Body of pancreas (tissue), 4 donors: ENCODE measurements around the gene LAMTOR5.

Experiments
- POLR2A ChIP-seq, 3 donors: fragments of 450-650 bp; IDR thresholded peaks; one replicate each; pipeline ENCODE4 v1.6.1; 2016; ENCODE audit warnings: antibody characterized with exemption in 3 of 3, mild to moderate bottlenecking in 2 of 3
- TF ChIP-seq, protein P1 (sequence below), 7 experiments: fragments of 450-650 bp in 4 of 7; fragments of 200-600 bp in 3 of 7; sonication (generic) in 3 of 7; IDR thresholded peaks; one replicate each; pipeline ENCODE4 v1.5.1; 2016 to 2019; ENCODE audit warnings: antibody characterized with exemption in 7 of 7

DNA sequence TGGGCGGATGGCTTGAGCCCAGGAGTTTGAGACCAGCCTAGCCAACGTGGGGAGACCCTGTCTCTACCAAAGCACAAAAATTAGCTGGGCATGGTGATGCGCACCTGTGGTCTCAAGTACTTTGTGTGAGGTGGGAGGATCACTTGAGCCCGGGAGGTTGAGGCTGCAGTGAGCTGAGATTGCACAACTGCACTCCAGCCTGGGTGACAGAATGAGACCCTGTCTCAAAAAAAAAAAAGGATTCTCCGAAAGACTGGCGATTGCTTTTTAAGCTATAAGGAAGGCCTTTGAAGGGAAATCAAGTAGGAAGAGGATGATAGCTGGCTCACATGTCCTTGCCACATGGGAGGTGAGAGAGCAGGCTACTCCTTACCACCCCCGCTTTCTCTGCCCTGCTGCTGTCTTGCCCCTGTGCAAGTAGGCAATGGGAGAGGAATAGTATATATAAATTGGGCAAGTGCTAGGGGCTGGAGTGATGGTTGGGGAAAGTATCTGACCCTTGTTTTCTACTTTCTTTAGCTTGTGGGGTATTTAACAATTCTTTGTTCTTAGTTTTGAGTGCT, 3.8 kb upstream of the LAMTOR5 start:
- TF ChIP-seq POLR2A (IDR thresholded peaks at IDR 0.05) = no peak
- TF ChIP-seq, protein P1, sequence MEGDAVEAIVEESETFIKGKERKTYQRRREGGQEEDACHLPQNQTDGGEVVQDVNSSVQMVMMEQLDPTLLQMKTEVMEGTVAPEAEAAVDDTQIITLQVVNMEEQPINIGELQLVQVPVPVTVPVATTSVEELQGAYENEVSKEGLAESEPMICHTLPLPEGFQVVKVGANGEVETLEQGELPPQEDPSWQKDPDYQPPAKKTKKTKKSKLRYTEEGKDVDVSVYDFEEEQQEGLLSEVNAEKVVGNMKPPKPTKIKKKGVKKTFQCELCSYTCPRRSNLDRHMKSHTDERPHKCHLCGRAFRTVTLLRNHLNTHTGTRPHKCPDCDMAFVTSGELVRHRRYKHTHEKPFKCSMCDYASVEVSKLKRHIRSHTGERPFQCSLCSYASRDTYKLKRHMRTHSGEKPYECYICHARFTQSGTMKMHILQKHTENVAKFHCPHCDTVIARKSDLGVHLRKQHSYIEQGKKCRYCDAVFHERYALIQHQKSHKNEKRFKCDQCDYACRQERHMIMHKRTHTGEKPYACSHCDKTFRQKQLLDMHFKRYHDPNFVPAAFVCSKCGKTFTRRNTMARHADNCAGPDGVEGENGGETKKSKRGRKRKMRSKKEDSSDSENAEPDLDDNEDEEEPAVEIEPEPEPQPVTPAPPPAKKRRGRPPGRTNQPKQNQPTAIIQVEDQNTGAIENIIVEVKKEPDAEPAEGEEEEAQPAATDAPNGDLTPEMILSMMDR (IDR thresholded peaks at IDR 0.05) = no peak
